ENCODE data around the gene VSIG8. TPM values are rescaled to one million over a fixed set of nuclear protein-coding genes. Genes with fewer than 3 reads are reported as not detected.

The VSIG8 gene
- total and polyA plus RNA-seq, 2 of the 8 experiments (the other 6 are each of a cell fraction or from before 2014, with no cell fraction given): not detected

DNA sequence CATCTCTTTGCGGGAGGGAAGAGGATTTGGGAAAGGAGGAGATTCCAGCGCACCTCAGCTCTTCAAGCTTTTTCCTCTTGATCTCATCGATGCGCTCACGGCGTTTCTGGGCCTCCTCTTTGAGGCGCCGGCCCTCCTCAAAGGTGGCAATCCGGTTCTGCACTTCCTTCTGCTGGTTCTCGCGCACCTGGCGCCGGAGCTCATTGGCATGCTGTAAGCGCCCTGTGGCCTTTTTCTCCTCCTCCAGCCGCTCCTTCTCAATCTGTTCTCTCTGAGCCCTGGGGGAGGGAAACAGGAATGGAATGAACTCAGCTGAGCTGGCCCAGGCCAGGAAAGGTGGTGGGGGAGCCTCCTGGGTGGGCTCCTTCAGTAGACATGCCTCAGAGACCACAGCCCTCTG lies 10.4 kb upstream of the VSIG8 start (continued):
- TF ChIP-seq, protein P1, sequence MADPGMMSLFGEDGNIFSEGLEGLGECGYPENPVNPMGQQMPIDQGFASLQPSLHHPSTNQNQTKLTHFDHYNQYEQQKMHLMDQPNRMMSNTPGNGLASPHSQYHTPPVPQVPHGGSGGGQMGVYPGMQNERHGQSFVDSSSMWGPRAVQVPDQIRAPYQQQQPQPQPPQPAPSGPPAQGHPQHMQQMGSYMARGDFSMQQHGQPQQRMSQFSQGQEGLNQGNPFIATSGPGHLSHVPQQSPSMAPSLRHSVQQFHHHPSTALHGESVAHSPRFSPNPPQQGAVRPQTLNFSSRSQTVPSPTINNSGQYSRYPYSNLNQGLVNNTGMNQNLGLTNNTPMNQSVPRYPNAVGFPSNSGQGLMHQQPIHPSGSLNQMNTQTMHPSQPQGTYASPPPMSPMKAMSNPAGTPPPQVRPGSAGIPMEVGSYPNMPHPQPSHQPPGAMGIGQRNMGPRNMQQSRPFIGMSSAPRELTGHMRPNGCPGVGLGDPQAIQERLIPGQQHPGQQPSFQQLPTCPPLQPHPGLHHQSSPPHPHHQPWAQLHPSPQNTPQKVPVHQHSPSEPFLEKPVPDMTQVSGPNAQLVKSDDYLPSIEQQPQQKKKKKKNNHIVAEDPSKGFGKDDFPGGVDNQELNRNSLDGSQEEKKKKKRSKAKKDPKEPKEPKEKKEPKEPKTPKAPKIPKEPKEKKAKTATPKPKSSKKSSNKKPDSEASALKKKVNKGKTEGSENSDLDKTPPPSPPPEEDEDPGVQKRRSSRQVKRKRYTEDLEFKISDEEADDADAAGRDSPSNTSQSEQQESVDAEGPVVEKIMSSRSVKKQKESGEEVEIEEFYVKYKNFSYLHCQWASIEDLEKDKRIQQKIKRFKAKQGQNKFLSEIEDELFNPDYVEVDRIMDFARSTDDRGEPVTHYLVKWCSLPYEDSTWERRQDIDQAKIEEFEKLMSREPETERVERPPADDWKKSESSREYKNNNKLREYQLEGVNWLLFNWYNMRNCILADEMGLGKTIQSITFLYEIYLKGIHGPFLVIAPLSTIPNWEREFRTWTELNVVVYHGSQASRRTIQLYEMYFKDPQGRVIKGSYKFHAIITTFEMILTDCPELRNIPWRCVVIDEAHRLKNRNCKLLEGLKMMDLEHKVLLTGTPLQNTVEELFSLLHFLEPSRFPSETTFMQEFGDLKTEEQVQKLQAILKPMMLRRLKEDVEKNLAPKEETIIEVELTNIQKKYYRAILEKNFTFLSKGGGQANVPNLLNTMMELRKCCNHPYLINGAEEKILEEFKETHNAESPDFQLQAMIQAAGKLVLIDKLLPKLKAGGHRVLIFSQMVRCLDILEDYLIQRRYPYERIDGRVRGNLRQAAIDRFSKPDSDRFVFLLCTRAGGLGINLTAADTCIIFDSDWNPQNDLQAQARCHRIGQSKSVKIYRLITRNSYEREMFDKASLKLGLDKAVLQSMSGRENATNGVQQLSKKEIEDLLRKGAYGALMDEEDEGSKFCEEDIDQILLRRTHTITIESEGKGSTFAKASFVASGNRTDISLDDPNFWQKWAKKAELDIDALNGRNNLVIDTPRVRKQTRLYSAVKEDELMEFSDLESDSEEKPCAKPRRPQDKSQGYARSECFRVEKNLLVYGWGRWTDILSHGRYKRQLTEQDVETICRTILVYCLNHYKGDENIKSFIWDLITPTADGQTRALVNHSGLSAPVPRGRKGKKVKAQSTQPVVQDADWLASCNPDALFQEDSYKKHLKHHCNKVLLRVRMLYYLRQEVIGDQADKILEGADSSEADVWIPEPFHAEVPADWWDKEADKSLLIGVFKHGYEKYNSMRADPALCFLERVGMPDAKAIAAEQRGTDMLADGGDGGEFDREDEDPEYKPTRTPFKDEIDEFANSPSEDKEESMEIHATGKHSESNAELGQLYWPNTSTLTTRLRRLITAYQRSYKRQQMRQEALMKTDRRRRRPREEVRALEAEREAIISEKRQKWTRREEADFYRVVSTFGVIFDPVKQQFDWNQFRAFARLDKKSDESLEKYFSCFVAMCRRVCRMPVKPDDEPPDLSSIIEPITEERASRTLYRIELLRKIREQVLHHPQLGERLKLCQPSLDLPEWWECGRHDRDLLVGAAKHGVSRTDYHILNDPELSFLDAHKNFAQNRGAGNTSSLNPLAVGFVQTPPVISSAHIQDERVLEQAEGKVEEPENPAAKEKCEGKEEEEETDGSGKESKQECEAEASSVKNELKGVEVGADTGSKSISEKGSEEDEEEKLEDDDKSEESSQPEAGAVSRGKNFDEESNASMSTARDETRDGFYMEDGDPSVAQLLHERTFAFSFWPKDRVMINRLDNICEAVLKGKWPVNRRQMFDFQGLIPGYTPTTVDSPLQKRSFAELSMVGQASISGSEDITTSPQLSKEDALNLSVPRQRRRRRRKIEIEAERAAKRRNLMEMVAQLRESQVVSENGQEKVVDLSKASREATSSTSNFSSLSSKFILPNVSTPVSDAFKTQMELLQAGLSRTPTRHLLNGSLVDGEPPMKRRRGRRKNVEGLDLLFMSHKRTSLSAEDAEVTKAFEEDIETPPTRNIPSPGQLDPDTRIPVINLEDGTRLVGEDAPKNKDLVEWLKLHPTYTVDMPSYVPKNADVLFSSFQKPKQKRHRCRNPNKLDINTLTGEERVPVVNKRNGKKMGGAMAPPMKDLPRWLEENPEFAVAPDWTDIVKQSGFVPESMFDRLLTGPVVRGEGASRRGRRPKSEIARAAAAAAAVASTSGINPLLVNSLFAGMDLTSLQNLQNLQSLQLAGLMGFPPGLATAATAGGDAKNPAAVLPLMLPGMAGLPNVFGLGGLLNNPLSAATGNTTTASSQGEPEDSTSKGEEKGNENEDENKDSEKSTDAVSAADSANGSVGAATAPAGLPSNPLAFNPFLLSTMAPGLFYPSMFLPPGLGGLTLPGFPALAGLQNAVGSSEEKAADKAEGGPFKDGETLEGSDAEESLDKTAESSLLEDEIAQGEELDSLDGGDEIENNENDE (IDR thresholded peaks at IDR 0.05; ENCODE audit: insufficient replicate concordance, low read length): no peak
- TF ChIP-seq SIN3A (conservative IDR thresholded peaks at IDR 0.05 in 1 of 2, IDR thresholded peaks at IDR 0.05 in 1 of 2; ENCODE audit: low read depth in 1 of 2, low read length in 2 of 2) (no peak), CEBPB (IDR thresholded peaks at IDR 0.05; ENCODE audit: low read depth, low read length) (no peak), SIX5 (IDR thresholded peaks at IDR 0.05; ENCODE audit: low read depth, low read length) (no peak), FOSL1 (IDR thresholded peaks at IDR 0.05; ENCODE audit: insufficient read depth, low read depth, low read length) (no peak), KDM4A (IDR thresholded peaks at IDR 0.05; ENCODE audit: low read depth, low read length, severe bottlenecking) (no peak), SRF (IDR thresholded peaks at IDR 0.05; ENCODE audit: low read depth, low read length) (no peak), CBX5 (IDR thresholded peaks at IDR 0.05; ENCODE audit: low read depth, low read length) (no peak)
- TF ChIP-seq, protein P2, sequence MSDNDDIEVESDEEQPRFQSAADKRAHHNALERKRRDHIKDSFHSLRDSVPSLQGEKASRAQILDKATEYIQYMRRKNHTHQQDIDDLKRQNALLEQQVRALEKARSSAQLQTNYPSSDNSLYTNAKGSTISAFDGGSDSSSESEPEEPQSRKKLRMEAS (IDR thresholded peaks at IDR 0.05): no peak
